Effector memory CD4-positive, alpha-beta T cell (primary cell): ENCODE data around the gene FMO1.

Experiments
- DNase-seq, 3 donors: peaks; one replicate each; pipeline ENCODE4 v3.0.0-alpha.2; 2020
- H3K27ac ChIP-seq: 2 replicates; pipeline ENCODE4 v1.7.0; 2013; ENCODE audit warnings: mild to moderate bottlenecking, low read length, moderate library complexity; ENCODE audit not compliant: insufficient read depth, poor library complexity, severe bottlenecking
- H3K27me3 ChIP-seq: replicated peaks from 2 replicates; pipeline ENCODE4 v1.7.0; 2013; ENCODE audit warnings: mild to moderate bottlenecking, low read length; ENCODE audit not compliant: insufficient read depth, control insufficient read depth, poor library complexity, severe bottlenecking
- H3K36me3 ChIP-seq: 2 replicates; pipeline ENCODE4 v1.7.0; 2013; ENCODE audit warnings: mild to moderate bottlenecking, low read length, moderate library complexity; ENCODE audit not compliant: control insufficient read depth, insufficient read depth
- H3K4me1 ChIP-seq: 2 replicates; pipeline ENCODE4 v1.7.0; 2013; ENCODE audit warnings: low read length, mild to moderate bottlenecking; ENCODE audit not compliant: control insufficient read depth, insufficient read depth, poor library complexity, severe bottlenecking
- H3K4me3 ChIP-seq: 2 replicates; pipeline ENCODE4 v1.7.0; 2013; ENCODE audit warnings: low read length, low read depth, mild to moderate bottlenecking; ENCODE audit not compliant: insufficient read depth, poor library complexity, severe bottlenecking
- H3K9me3 ChIP-seq: 2 replicates; pipeline ENCODE4 v1.7.0; 2013; ENCODE audit warnings: mild to moderate bottlenecking, low read length, moderate library complexity; ENCODE audit not compliant: control insufficient read depth

The FMO1 gene

GRCh38 chr1:171256940-171257606 lies 8.8 kb downstream of the FMO1 start:
- no peak overlapping the region for H3K27ac ChIP-seq
- H3K36me3 ChIP-seq: no peaks in the 10 kb centered on the region
- H3K4me3 ChIP-seq: no peak overlapping the region
- no peak for DNase-seq
- H3K27me3 ChIP-seq: peaks cover 5% of the 10 kb centered on the region
- no peaks in the 10 kb centered on the region for H3K9me3 ChIP-seq
- H3K4me1 ChIP-seq: no peaks in the 10 kb centered on the region

DNA sequence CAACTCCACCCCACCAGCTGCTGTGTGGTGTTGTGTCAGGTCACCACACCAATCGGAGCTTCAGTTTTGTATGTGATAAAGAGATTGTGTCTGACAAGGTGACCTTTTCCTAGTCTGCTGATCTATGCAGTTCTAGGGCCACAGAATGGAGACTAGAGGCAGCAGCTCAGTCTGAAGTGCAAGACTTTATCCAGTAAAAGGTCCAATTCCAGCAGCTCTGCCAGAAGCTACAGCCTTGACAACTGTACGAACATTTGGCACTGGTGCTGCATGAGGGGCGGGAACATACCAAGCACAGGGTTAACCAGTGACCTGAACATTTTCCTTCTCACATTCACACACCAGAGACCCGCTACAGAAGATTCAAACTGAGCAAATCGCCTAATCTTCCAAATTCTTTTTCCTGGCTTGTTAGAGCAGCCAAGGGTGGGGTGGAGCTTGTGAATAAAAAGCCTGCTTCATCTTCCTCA lies 9.3 kb downstream of the FMO1 start:
- no peak overlapping the region for H3K4me3 ChIP-seq
- H3K9me3 ChIP-seq: no peaks in the 10 kb centered on the region
- H3K27ac ChIP-seq: no peak overlapping the region
- no peak for DNase-seq
- H3K27me3 ChIP-seq: peaks cover 3% of the 10 kb centered on the region
- H3K4me1 ChIP-seq: no peaks in the 10 kb centered on the region
- H3K36me3 ChIP-seq: no peaks in the 10 kb centered on the region

DNA sequence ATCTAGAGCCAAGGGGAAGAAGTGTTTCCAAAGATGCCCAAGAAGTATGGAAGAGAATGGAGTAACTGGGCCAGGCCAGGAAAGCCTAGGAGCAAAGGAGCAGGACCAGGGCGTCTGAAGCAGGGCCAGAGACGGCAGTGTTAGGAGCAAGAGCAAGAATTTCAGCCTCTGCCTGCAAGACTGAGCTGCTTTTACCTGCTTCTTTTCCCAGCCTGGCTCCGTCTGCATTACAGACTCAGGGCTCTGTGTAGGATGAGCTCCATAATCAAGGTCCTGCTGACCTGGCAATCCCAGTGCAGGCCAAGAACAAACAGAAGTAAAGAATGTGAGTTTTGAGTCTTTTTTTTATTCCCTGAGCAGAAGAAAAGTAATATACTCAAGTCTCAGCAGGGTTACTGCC lies 10.1 kb downstream of the FMO1 start:
- H3K4me3 ChIP-seq: no peak overlapping the region
- no peaks in the 10 kb centered on the region for H3K36me3 ChIP-seq
- H3K9me3 ChIP-seq: no peaks in the 10 kb centered on the region
- no peaks in the 10 kb centered on the region for H3K4me1 ChIP-seq
- H3K27me3 ChIP-seq: no peaks in the 10 kb centered on the region
- no peak for DNase-seq
- H3K27ac ChIP-seq: no peak overlapping the region

DNA sequence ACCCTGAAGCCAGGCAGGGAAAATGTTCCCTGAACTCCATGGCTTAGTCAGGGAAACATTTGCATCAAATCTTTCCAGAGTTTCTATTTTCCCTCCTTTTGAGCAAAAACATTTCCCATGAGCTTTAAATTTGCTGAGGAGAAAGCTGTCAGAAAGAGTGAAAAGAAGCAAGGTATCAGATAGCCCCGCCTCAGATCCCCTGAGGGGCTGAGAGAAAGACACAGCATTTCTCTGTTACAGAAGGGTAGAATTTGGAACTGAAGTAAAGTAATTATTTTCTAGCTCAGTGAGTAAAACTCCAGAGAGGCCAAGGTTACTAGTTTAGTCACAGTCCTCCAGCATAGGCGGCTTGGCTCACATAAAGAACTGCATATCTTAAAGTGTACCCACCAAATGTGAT lies 10.6 kb downstream of the FMO1 start:
- Histone ChIP-seq H3K4me3 (no peak overlapping the region), H3K4me1 (no peaks in the 10 kb centered on the region)
- no peak for DNase-seq

DNA sequence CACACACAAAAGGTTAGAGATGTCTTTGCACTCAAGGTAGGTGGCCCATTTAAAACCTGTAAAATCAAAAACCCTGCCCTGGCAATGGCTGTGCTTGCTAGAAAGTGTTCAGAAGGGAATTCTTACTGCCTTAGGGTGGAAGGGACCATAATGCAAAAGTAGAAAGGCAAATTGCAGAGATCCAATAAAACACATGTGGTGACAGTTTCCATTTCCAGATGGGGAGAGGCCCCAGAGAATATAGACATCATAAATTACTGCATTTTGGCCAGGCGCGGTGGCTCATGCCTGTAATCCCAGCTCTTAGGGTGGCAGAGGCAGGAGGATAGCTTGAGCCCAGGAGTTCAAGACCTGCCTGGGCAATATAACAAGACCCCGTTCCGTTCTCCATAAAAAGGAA lies 13.0 kb downstream of the FMO1 start:
- H3K9me3 ChIP-seq: no peaks in the 10 kb centered on the region
- no peak overlapping the region for H3K27ac ChIP-seq
- H3K36me3 ChIP-seq: no peaks in the 10 kb centered on the region
- no peaks in the 10 kb centered on the region for H3K27me3 ChIP-seq
- DNase-seq: no peak
- no peak overlapping the region for H3K4me3 ChIP-seq
- no peaks in the 10 kb centered on the region for H3K4me1 ChIP-seq

More for the DNA sequence above, 10.6 kb downstream of the FMO1 start:
- Histone ChIP-seq H3K27me3 (no peaks in the 10 kb centered on the region), H3K27ac (no peak overlapping the region), H3K36me3 (no peaks in the 10 kb centered on the region), H3K9me3 (no peaks in the 10 kb centered on the region)

DNA sequence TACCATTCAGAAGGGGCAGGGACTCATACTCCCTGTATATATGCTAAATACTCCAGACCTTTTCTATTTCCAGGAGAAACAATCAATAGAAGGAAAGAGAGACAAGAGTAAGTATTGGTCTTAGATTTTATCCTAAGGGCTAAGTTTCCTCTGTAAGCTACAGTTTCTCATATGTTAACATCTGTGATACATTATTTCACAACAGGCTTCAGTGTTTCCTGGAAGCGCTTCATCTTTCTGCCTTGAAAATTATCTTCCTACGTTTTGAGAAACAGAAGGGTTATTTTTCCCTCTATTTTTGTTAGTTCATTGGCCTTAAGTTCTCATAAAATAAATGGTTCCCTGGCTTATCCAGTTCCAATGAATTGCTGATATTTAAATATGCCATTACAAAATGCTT lies 15.6 kb downstream of the FMO1 start:
- no peaks in the 10 kb centered on the region for H3K9me3 ChIP-seq
- H3K4me1 ChIP-seq: no peaks in the 10 kb centered on the region
- no peaks in the 10 kb centered on the region for H3K27me3 ChIP-seq
- DNase-seq: no peak
- H3K36me3 ChIP-seq: no peaks in the 10 kb centered on the region
- H3K27ac ChIP-seq: no peak overlapping the region
- no peak overlapping the region for H3K4me3 ChIP-seq

DNA sequence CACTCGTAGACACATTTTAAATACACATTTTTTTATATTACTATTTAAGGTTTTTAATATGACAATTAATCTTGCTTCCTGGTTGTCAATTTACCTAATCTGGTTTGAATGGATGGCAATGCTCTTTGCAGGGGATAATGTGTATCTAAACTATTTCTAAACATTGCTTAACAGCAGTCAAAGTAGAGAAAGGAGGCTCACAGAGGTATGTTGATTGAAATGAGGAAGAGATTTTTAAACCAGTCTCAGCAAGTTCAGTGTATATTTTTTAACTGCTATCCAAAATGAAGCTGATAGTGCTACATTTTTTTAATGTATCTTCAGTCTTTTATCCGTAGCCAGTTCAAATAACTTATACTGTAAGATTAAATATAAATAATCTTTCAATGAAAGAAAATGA lies 17.4 kb downstream of the FMO1 start:
- H3K27ac ChIP-seq: no peak overlapping the region
- no peaks in the 10 kb centered on the region for H3K4me1 ChIP-seq
- peaks cover 3% of the 10 kb centered on the region for H3K27me3 ChIP-seq
- H3K4me3 ChIP-seq: no peak overlapping the region
- no peaks in the 10 kb centered on the region for H3K9me3 ChIP-seq
- DNase-seq: no peak
- no peaks in the 10 kb centered on the region for H3K36me3 ChIP-seq

DNA sequence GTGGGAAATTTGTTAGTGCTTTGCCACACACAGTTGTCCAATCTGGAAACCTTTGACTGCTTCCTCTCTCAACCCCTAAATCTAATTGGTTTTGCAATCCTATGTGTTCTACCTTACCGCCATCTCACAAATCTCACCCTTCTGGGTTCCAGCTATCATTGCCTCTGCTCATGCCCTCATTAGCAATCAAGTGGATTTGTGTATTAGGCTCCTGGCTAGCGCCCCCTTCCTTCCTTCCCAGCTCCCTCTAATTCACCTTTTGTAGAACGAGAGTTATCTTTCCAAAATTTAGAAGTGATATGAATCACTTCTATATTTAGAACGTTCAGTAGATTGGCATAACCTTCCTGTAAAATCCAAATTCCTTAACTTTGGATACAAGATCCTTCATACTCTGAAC lies 18.6 kb downstream of the FMO1 start:
- H3K27ac ChIP-seq: no peak overlapping the region
- no peaks in the 10 kb centered on the region for H3K4me1 ChIP-seq
- H3K36me3 ChIP-seq: no peaks in the 10 kb centered on the region
- peaks cover 3% of the 10 kb centered on the region for H3K27me3 ChIP-seq
- DNase-seq: no peak
- H3K4me3 ChIP-seq: no peak overlapping the region
- no peaks in the 10 kb centered on the region for H3K9me3 ChIP-seq

- Histone ChIP-seq H3K27ac (no peak overlapping the region), H3K9me3 (no peaks in the 10 kb centered on the region), H3K27me3 (peaks cover 3% of the 10 kb centered on the region), H3K4me3 (no peak overlapping the region), H3K4me1 (no peaks in the 10 kb centered on the region), H3K36me3 (no peaks in the 10 kb centered on the region)
- no peak for DNase-seq
Observed at GRCh38 chr1:171267391-171267790, 19.1 kb downstream of the FMO1 start.

DNA sequence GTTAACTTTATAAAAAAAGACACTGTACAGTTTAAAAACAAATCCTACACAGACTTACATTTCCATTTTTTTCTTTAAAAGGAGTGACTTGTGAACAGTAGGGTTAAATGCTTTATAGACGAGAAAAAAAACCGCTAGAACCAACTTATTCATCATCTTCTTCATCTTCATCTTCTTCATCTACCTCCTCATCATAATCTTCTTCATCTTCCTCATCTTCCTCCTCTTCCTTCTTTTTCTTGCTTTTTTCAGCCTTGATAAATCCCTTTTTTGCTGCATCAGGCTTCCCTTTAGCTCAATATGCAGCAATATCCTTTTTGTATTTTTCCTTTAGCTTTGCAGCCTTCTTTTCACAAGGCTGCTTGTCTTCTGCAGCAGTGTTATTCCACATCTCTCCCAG lies 22.5 kb downstream of the FMO1 start:
- H3K36me3 ChIP-seq: no peaks in the 10 kb centered on the region
- no peak overlapping the region for H3K4me3 ChIP-seq
- no peak overlapping the region for H3K27ac ChIP-seq
- DNase-seq: no peak
- no peaks in the 10 kb centered on the region for H3K9me3 ChIP-seq
- H3K4me1 ChIP-seq: no peaks in the 10 kb centered on the region
- peaks cover 3% of the 10 kb centered on the region for H3K27me3 ChIP-seq
